ENCODE measurements around the gene CNOT4.

DNA sequence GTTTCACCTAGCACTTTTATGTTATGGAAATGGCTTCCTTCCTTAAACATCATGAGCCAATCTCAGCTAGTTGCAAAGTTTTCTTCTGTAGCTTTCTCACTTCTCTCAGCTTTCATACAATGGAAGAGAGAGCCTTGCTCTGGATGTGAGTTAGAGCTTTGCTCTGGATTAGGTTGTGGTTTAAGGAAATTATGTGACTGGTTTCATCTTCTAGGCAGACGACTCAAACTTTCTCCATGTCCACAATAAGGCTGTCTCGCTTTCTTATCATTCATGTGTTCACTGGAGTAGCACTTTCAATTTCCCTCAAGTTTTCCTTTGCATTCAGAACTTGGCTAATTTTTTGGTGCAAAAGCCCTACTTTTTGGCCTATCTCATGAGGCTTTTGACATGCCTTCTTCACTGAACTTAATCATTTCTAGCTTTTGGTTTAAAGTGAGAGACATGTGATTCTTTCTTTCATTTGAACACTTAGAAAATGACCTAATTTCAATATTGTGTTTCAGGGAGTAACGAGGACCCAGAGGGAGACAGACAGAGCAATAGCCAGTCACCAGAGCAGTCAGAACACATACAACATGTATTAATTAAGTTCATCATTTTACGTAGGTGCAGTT is 49.8 kb downstream of the CNOT4 start:
- TF ChIP-seq POLR2AphosphoS5 (IDR thresholded peaks at IDR 0.05; ENCODE audit: borderline replicate concordance, low read depth, low read length): no peak
- TF ChIP-seq EZH2 (IDR thresholded peaks at IDR 0.05): no peak

Measured in SK-N-MC (cell line).